ENCODE results near the gene TFCP2L1.

Gene TFCP2L1

GRCh38 chr2:121189011-121189410 is 96.0 kb downstream of the TFCP2L1 start:
- H3K4me3 ChIP-seq (ENCODE audit: low read length) = no peak overlapping the region
- no peak for TF ChIP-seq ZNF274 (IDR thresholded peaks at IDR 0.05; ENCODE audit: low read depth, low read length)

- no peak for TF ChIP-seq ZNF274 (IDR thresholded peaks at IDR 0.05; ENCODE audit: low read depth, low read length)
Observed at GRCh38 chr2:121187982-121188411, 97.0 kb downstream of the TFCP2L1 start.

GRCh38 chr2:121187351-121187981 is 97.5 kb downstream of the TFCP2L1 start:
- no peak for TF ChIP-seq ZNF274 (IDR thresholded peaks at IDR 0.05; ENCODE audit: low read depth, low read length)
- H3K4me3 ChIP-seq (ENCODE audit: low read length) = no peak overlapping the region

More at GRCh38 chr2:121187982-121188411, 97.0 kb downstream of the TFCP2L1 start:
- H3K4me3 ChIP-seq (ENCODE audit: low read length) = no peak overlapping the region

- no peak for TF ChIP-seq ZNF274 (IDR thresholded peaks at IDR 0.05; ENCODE audit: low read depth, low read length)
- H3K4me3 ChIP-seq (ENCODE audit: low read length) = no peak overlapping the region
Observed at GRCh38 chr2:121186261-121186660, 98.7 kb downstream of the TFCP2L1 start.

GRCh38 chr2:121185571-121186074 is 99.4 kb downstream of the TFCP2L1 start:
- H3K4me3 ChIP-seq (ENCODE audit: low read length) = no peak overlapping the region
- TF ChIP-seq ZNF274 (IDR thresholded peaks at IDR 0.05; ENCODE audit: low read depth, low read length) = no peak

- no peak for TF ChIP-seq ZNF274 (IDR thresholded peaks at IDR 0.05; ENCODE audit: low read depth, low read length)
- H3K4me3 ChIP-seq (ENCODE audit: low read length) = no peak overlapping the region
Observed at GRCh38 chr2:121185111-121185510, 99.9 kb downstream of the TFCP2L1 start.

GRCh38 chr2:121184248-121184862 is 100.6 kb downstream of the TFCP2L1 start:
- no peak for TF ChIP-seq ZNF274 (IDR thresholded peaks at IDR 0.05; ENCODE audit: low read depth, low read length)
- H3K4me3 ChIP-seq (ENCODE audit: low read length) = no peak overlapping the region

GRCh38 chr2:121182520-121182919 is 102.5 kb downstream of the TFCP2L1 start:
- TF ChIP-seq ZNF274 (IDR thresholded peaks at IDR 0.05; ENCODE audit: low read depth, low read length) = no peak
- no peak overlapping the region for H3K4me3 ChIP-seq (ENCODE audit: low read length)

- no peak for TF ChIP-seq ZNF274 (IDR thresholded peaks at IDR 0.05; ENCODE audit: low read depth, low read length)
- H3K4me3 ChIP-seq (ENCODE audit: low read length) = no peak overlapping the region
Observed at GRCh38 chr2:121179467-121179866, 105.5 kb downstream of the TFCP2L1 start.

- H3K4me3 ChIP-seq (ENCODE audit: low read length) = no peak overlapping the region
- no peak for TF ChIP-seq ZNF274 (IDR thresholded peaks at IDR 0.05; ENCODE audit: low read depth, low read length)
Observed at GRCh38 chr2:121178730-121179129, 106.3 kb downstream of the TFCP2L1 start.

GRCh38 chr2:121177896-121178295 is 107.1 kb downstream of the TFCP2L1 start:
- no peak for TF ChIP-seq ZNF274 (IDR thresholded peaks at IDR 0.05; ENCODE audit: low read depth, low read length)
- H3K4me3 ChIP-seq (ENCODE audit: low read length) = no peak overlapping the region

- TF ChIP-seq ZNF274 (IDR thresholded peaks at IDR 0.05; ENCODE audit: low read depth, low read length) = no peak
- H3K4me3 ChIP-seq (ENCODE audit: low read length) = no peak overlapping the region
Observed at GRCh38 chr2:121175326-121175725, 109.7 kb downstream of the TFCP2L1 start.

GRCh38 chr2:121173806-121174205 is 111.2 kb downstream of the TFCP2L1 start:
- TF ChIP-seq ZNF274 (IDR thresholded peaks at IDR 0.05; ENCODE audit: low read depth, low read length) = no peak
- no peak overlapping the region for H3K4me3 ChIP-seq (ENCODE audit: low read length)

- no peak for TF ChIP-seq ZNF274 (IDR thresholded peaks at IDR 0.05; ENCODE audit: low read depth, low read length)
- no peak overlapping the region for H3K4me3 ChIP-seq (ENCODE audit: low read length)
Observed at GRCh38 chr2:121173112-121173511, 111.9 kb downstream of the TFCP2L1 start.

GRCh38 chr2:121172456-121172855 is 112.5 kb downstream of the TFCP2L1 start:
- no peak for TF ChIP-seq ZNF274 (IDR thresholded peaks at IDR 0.05; ENCODE audit: low read depth, low read length)
- H3K4me3 ChIP-seq (ENCODE audit: low read length) = no peak overlapping the region

All from GM08714 (cell line).